GM12891 (cell line): ENCODE measurements around the gene SSBP2.
"Not testable (repeated sequence)": the region's sequence is repeated elsewhere in the genome, so short reads cannot be mapped to it uniquely, and the experiment has no call there.

Source experiments
- DNase-seq: peaks from one replicate; pipeline ENCODE4 v3.0.0; 2011; ENCODE audit warnings: low spot score; ENCODE audit not compliant: insufficient read length
- FAIRE-seq: peaks from 2 replicates; lab custom pipeline; 2011; peaks lifted over from hg19 to GRCh38; lab: Jason Lieb, UNC
- PAX5 ChIP-seq: IDR thresholded peaks from 2 replicates; pipeline ENCODE4 v1.6.1; 2011; ENCODE audit warnings: low read length, moderate library complexity, mild to moderate bottlenecking; ENCODE audit not compliant: insufficient read depth, severe bottlenecking
- POLR2A ChIP-seq: IDR thresholded peaks from 2 replicates; pipeline ENCODE4 v1.6.1; 2011; ENCODE audit warnings: low read depth, low read length, control low read depth
- POLR2AphosphoS5 ChIP-seq: IDR thresholded peaks from 2 replicates; pipeline ENCODE4 v1.6.1; 2011; ENCODE audit warnings: low read depth, low read length, control low read depth
- POU2F2 ChIP-seq: IDR thresholded peaks from 2 replicates; pipeline ENCODE4 v1.6.1; 2011; ENCODE audit warnings: low read depth, mild to moderate bottlenecking, control low read depth, low read length, moderate library complexity
- SPI1 ChIP-seq: IDR thresholded peaks from 2 replicates; pipeline ENCODE4 v1.6.1; 2011; ENCODE audit warnings: low read depth, low read length, control low read depth
- TAF1 ChIP-seq: IDR thresholded peaks from 2 replicates; pipeline ENCODE4 v1.6.1; 2011; ENCODE audit warnings: low read depth, low read length, control low read depth

SSBP2 gene

GRCh38 chr5:81426359-81427030 is 324.4 kb downstream of the SSBP2 start:
- DNase-seq (no peak), FAIRE-seq (no peak)
- TF ChIP-seq POLR2AphosphoS5 (no peak), TAF1 (no peak), POLR2A (no peak), POU2F2 (no peak), SPI1 (no peak), PAX5 (no peak)

- DNase-seq (no peak), FAIRE-seq (no peak)
- TF ChIP-seq TAF1: no peak
- no peak for TF ChIP-seq POLR2A
- no peak for TF ChIP-seq POU2F2
- TF ChIP-seq PAX5: no peak
- no peak for TF ChIP-seq SPI1
- no peak for TF ChIP-seq POLR2AphosphoS5
Observed at GRCh38 chr5:81425569-81425968, 325.3 kb downstream of the SSBP2 start.

- no peak for DNase-seq
- FAIRE-seq: peak; percentile 13
- TF ChIP-seq TAF1 (no peak), POU2F2 (no peak), POLR2A (no peak), POLR2AphosphoS5 (no peak)
Observed at GRCh38 chr5:81424728-81425127, 326.2 kb downstream of the SSBP2 start.

GRCh38 chr5:81422671-81423070 is 328.2 kb downstream of the SSBP2 start:
- FAIRE-seq: no peak
- TF ChIP-seq TAF1: no peak
- no peak for TF ChIP-seq POU2F2
- no peak for TF ChIP-seq PAX5
- TF ChIP-seq POLR2A: no peak
- no peak for TF ChIP-seq SPI1
- TF ChIP-seq POLR2AphosphoS5: no peak
- no peak for DNase-seq

DNA sequence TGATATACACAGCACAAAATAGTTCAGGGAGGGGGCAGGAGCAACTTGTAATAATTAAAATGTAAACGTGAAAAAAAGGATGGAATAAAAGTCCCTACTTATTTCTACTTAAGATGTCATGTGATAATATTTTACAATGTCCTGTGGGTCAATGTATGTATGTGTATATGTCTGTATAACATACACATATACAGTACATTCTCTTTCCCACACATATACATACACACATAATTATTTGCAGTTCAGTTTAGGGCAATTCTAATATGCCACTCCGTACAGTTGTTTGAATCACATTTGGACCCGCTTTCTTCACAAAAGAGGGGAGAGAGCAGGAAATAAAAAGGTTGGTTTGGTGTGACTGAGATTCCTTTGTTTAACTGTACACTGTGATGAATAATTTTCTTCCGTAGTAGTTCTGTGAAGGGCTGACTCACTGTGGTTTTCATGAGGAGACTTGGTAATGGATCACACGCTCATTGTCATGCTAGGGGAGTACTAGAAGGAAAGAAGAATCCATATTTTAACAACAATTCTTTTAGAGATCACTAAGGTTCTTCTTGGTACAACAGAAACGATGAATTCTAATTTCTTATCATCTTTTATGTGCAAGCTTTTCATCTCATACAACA is 330.7 kb downstream of the SSBP2 start:
- no peak for TF ChIP-seq TAF1
- TF ChIP-seq POLR2AphosphoS5: no peak
- TF ChIP-seq PAX5: no peak
- no peak for TF ChIP-seq SPI1
- no peak for TF ChIP-seq POLR2A
- TF ChIP-seq POU2F2: no peak
- FAIRE-seq: no peak
- DNase-seq: no peak

DNA sequence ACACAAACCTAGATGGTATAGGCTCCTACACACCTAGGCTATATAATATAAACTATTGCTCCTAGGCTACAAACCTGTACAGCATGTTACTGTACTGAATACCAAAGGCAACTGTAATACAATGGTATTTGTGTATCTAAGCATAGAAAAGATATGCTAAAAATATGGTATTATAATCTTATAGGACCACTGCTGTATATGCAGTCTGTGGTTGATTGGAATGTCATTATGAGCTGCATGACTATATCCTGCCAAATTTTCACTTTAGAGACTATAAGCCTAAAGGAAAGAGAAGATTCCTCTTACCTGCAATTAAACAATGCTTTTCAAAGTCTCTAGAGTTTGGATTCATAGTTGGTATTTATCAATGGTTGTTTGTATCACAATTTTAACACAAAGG is 332.3 kb downstream of the SSBP2 start:
- no peak for TF ChIP-seq POLR2A
- TF ChIP-seq SPI1: no peak
- no peak for TF ChIP-seq POLR2AphosphoS5
- no peak for TF ChIP-seq PAX5
- TF ChIP-seq POU2F2: no peak
- no peak for TF ChIP-seq TAF1
- no peak for DNase-seq
- no peak for FAIRE-seq

DNA sequence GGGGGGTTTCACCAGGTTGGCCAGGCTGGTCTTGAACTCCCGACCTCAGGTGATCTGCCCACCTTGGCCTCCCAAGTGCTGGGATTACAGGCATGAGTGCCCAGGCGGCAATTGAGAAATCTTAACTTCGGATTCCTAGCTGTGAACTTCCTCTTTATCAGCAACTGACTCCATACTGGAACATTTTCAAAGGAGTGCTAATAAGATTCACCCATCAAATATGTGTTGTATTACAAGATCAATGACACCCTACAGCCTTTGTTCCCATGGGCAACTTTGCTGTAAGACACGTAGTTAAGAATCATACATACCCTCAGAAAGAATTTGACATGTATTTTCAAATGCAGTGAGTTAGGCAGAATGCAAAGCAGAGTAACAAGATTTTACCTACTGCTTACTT is 333.8 kb downstream of the SSBP2 start:
- FAIRE-seq (peak; percentile 48), DNase-seq (no peak)
- no peak for TF ChIP-seq POU2F2
- no peak for TF ChIP-seq PAX5
- no peak for TF ChIP-seq POLR2A
- no peak for TF ChIP-seq SPI1
- TF ChIP-seq TAF1: no peak

- no peak for DNase-seq
- FAIRE-seq: no peak
- TF ChIP-seq TAF1: no peak
- TF ChIP-seq SPI1: no peak
- TF ChIP-seq POU2F2: no peak
- TF ChIP-seq PAX5: no peak
- TF ChIP-seq POLR2AphosphoS5: no peak
- no peak for TF ChIP-seq POLR2A
Observed at GRCh38 chr5:81409896-81410295, 341.0 kb downstream of the SSBP2 start.

- FAIRE-seq: no peak
- DNase-seq: no peak
- TF ChIP-seq POLR2AphosphoS5 (no peak), SPI1 (no peak), PAX5 (no peak), POLR2A (no peak), TAF1 (no peak), POU2F2 (no peak)
Observed at GRCh38 chr5:81409361-81409760, 341.5 kb downstream of the SSBP2 start.

- FAIRE-seq: no peak
- no peak for DNase-seq
- no peak for TF ChIP-seq POLR2AphosphoS5
- no peak for TF ChIP-seq TAF1
- no peak for TF ChIP-seq POLR2A
- TF ChIP-seq SPI1: no peak
- no peak for TF ChIP-seq PAX5
- TF ChIP-seq POU2F2: no peak
Observed at GRCh38 chr5:81408496-81408895, 342.4 kb downstream of the SSBP2 start.

DNA sequence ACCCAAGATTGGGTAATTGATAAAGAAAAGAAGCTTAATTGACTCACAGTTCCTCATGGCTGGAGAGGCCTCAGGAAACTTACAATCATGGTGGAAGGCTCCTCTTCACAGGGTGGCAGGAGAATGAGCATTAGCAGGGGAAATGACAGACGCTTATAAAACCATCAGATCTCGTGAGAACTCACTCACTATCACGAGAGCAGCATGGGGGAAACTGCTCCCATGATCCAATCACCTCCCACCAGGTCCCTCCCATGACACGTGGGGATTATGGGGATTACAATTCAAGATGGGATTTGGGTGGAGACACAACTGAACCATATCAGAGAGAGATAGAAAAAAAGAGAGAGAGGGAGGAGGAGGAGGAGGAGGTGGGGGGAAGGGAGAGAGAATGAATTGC is 343.1 kb downstream of the SSBP2 start:
- not testable (repeated sequence) for DNase-seq, FAIRE-seq
